Neural progenitor cell (in vitro differentiated cells): ENCODE measurements around the gene PDE11A. TPM values are rescaled to one million over a fixed set of nuclear protein-coding genes. Genes with fewer than 3 reads are reported as not detected.

Experiments
- DNase-seq: peaks from one replicate; pipeline ENCODE4 v3.0.0-alpha.2; 2016; ENCODE audit warnings: low spot score
- H2AFZ ChIP-seq: fragments of 200-600 bp; sonication (generic); replicated peaks from 2 replicates; pipeline ENCODE4 v1.6.1; 2016; ENCODE audit warnings: antibody characterized with exemption
- H3F3A ChIP-seq: fragments of 200-600 bp; sonication (generic); 2 replicates; pipeline ENCODE4 v1.6.1; 2016; ENCODE audit warnings: antibody characterized with exemption, low read depth
- H3K27ac ChIP-seq: fragments of 200-600 bp; sonication (generic); 2 replicates; pipeline ENCODE4 v1.5.1; 2016; ENCODE audit warnings: mild to moderate bottlenecking
- H3K27me3 ChIP-seq: fragments of 200-600 bp; sonication (generic); 2 replicates; pipeline ENCODE4 v1.6.1; 2016; ENCODE audit warnings: mild to moderate bottlenecking, moderate library complexity
- H3K36me3 ChIP-seq: fragments of 200-600 bp; sonication (generic); 2 replicates; pipeline ENCODE4 v1.5.1; 2016
- H3K4me1 ChIP-seq: fragments of 200-600 bp; sonication (generic); 2 replicates; pipeline ENCODE4 v1.6.1; 2016; ENCODE audit warnings: mixed run types
- H3K4me2 ChIP-seq: fragments of 200-600 bp; sonication (generic); 2 replicates; pipeline ENCODE4 v1.6.1; 2016
- H3K4me3 ChIP-seq: fragments of 200-600 bp; sonication (generic); 2 replicates; pipeline ENCODE4 v1.5.1; 2016
- H3K79me2 ChIP-seq: fragments of 200-600 bp; sonication (generic); 2 replicates; pipeline ENCODE4 v1.6.1; 2016; ENCODE audit warnings: low read depth
- H3K9ac ChIP-seq: fragments of 200-600 bp; sonication (generic); 2 replicates; pipeline ENCODE4 v1.6.1; 2016
- H3K9me3 ChIP-seq: fragments of 200-600 bp; sonication (generic); 2 replicates; pipeline ENCODE4 v1.5.1; 2016; ENCODE audit warnings: low read depth
- H4K20me1 ChIP-seq: fragments of 200-600 bp; sonication (generic); 2 replicates; pipeline ENCODE4 v1.6.1; 2016; ENCODE audit warnings: low read depth
- H3K27ac Mint-ChIP-seq: 3 replicates; pipeline ENCODE4 v1.8.0; 2021; ENCODE audit warnings: mixed read lengths
- H3K27me3 Mint-ChIP-seq: 2 replicates; pipeline ENCODE4 v1.8.0; 2022; ENCODE audit warnings: low read depth, mild to moderate bottlenecking, inconsistent platforms, moderate library complexity, mixed read lengths; ENCODE audit not compliant: insufficient read depth
- H3K36me3 Mint-ChIP-seq: 3 replicates; pipeline ENCODE4 v1.8.0; 2021; ENCODE audit warnings: mixed read lengths
- H3K4me1 Mint-ChIP-seq: 3 replicates; pipeline ENCODE4 v1.8.0; 2021; ENCODE audit warnings: mixed read lengths
- H3K4me3 Mint-ChIP-seq: 3 replicates; pipeline ENCODE4 v1.8.0; 2021; ENCODE audit warnings: mild to moderate bottlenecking, moderate library complexity, mixed read lengths
- H3K9me3 Mint-ChIP-seq: 3 replicates; pipeline ENCODE4 v1.8.0; 2020; ENCODE audit warnings: mixed read lengths
- EZH2 ChIP-seq: fragments of 200-600 bp; sonication (generic); IDR thresholded peaks from 2 replicates; pipeline ENCODE4 v1.6.1; 2017; ENCODE audit warnings: antibody characterized with exemption, mild to moderate bottlenecking, moderate library complexity
- EZH2phosphoT487 ChIP-seq: fragments of 200-600 bp; sonication (generic); IDR thresholded peaks from 2 replicates; pipeline ENCODE4 v1.6.1; 2017; ENCODE audit warnings: antibody characterized with exemption
- total RNA-seq: library from RNA; depleted of rRNA; stranded (reverse); fragments of >200 nt; gene quantifications from 2 replicates; pipeline ENCODE4 v1.2.3, GENCODE V29; 2015; ENCODE audit warnings: low replicate concordance
- TF ChIP-seq, protein P1 (sequence below): fragments of 200-600 bp; sonication (generic); IDR thresholded peaks from 2 replicates; pipeline ENCODE4 v1.5.1; 2017; ENCODE audit warnings: antibody characterized with exemption, mild to moderate bottlenecking

The PDE11A gene
- total RNA-seq, 1 donor from 2014 or later = 0.13 TPM

DNA sequence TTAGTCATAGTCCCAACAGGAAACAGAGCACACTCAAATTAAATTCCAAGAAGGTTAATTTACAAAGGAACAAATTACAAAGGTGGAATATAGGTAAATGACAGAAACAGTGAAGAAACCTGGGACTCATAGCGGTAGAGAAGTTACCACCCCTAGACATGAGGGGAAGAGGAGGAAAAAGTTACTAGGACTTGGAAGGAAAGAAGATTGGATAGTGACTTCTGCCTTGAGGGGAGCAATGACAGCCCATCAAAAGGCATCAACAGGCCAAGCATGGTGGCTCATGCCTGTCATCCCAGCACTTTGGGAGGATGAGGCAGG lies 2.4 kb upstream of the PDE11A start:
- no peak overlapping the region for H3K27ac Mint-ChIP-seq
- Histone ChIP-seq H3K36me3 (no peaks in the 10 kb centered on the region), H3K4me2 (no peak overlapping the region), H2AFZ (no peak overlapping the region), H3K79me2 (no peaks in the 10 kb centered on the region), H3F3A (peaks cover 9% of the 10 kb centered on the region), H3K27ac (no peak overlapping the region), H3K4me1 (peaks cover 7% of the 10 kb centered on the region), H4K20me1 (no peaks in the 10 kb centered on the region), H3K9me3 (peaks cover 5% of the 10 kb centered on the region), H3K4me3 (no peak overlapping the region), H3K27me3 (peaks cover 35% of the 10 kb centered on the region), H3K9ac (no peak overlapping the region)
- DNase-seq = no peak
- no peak overlapping the region for H3K4me3 Mint-ChIP-seq
- H3K9me3 Mint-ChIP-seq = peaks cover 3% of the 10 kb centered on the region
- peaks cover 9% of the 10 kb centered on the region for H3K4me1 Mint-ChIP-seq
- H3K36me3 Mint-ChIP-seq = no peaks in the 10 kb centered on the region
- peaks cover 4% of the 10 kb centered on the region for H3K27me3 Mint-ChIP-seq
- TF ChIP-seq EZH2phosphoT487 = no peak

DNA sequence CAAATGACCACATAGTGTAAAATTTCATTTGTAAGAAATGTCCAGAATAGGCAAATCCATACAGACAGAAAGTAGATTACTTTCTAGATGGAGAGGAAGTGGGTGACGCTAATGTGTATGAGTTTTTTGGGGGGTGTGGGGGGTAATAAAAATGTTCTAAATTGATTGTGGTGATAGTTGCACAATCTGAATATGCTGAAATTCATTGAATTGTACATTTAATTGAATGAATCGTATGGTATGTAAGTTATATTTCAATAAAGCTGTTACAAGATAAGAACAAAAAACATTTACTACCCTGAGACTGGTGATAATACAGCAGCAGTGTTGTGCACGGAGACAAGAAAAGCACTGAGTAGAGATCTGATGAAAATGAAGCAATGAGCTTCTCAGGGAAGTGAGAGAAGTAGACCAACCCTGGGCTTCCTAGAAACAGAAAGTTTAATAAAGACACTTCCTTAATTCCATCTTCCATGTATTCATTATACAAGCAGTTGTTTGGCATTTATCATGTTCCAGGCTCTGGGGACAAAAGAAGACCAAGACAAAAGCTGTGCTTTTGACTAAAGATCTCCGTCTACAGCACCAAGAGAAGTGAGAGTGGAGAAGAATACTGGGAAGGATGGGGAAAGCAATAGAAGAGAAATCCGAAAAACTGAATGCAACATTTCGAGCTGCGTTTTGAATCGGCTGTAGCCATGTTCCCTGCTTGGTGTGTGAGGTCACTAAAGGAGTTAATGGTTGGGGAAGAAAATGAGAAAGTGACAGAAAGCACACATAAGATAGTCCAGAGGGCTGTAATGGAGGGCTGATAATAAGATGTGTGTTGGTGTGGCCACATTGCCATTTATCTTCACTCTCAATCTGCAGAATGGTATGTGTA lies 1.8 kb upstream of the PDE11A start:
- Mint-ChIP-seq H3K27me3 (peaks cover 4% of the 10 kb centered on the region), H3K36me3 (no peaks in the 10 kb centered on the region), H3K4me3 (no peak overlapping the region), H3K4me1 (peaks cover 9% of the 10 kb centered on the region), H3K27ac (no peak overlapping the region), H3K9me3 (peaks cover 2% of the 10 kb centered on the region)
- no peak for DNase-seq
- H3K4me2 ChIP-seq = peak overlapping the region; percentile 84
- TF ChIP-seq, protein P1, sequence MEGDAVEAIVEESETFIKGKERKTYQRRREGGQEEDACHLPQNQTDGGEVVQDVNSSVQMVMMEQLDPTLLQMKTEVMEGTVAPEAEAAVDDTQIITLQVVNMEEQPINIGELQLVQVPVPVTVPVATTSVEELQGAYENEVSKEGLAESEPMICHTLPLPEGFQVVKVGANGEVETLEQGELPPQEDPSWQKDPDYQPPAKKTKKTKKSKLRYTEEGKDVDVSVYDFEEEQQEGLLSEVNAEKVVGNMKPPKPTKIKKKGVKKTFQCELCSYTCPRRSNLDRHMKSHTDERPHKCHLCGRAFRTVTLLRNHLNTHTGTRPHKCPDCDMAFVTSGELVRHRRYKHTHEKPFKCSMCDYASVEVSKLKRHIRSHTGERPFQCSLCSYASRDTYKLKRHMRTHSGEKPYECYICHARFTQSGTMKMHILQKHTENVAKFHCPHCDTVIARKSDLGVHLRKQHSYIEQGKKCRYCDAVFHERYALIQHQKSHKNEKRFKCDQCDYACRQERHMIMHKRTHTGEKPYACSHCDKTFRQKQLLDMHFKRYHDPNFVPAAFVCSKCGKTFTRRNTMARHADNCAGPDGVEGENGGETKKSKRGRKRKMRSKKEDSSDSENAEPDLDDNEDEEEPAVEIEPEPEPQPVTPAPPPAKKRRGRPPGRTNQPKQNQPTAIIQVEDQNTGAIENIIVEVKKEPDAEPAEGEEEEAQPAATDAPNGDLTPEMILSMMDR = no peak
- TF ChIP-seq EZH2 = no peak
- TF ChIP-seq EZH2phosphoT487 = no peak
- peak overlapping the region; percentile 27 for H2AFZ ChIP-seq
- peaks cover 41% of the 10 kb centered on the region for H3K27me3 ChIP-seq
- H3K4me1 ChIP-seq = peaks cover 7% of the 10 kb centered on the region
- no peaks in the 10 kb centered on the region for H3K79me2 ChIP-seq
- no peak overlapping the region for H3K9ac ChIP-seq
- peaks cover under 1% of the 10 kb centered on the region for H3K9me3 ChIP-seq
- H3K27ac ChIP-seq = no peak overlapping the region
- H4K20me1 ChIP-seq = no peaks in the 10 kb centered on the region
- H3K4me3 ChIP-seq = no peak overlapping the region
- H3K36me3 ChIP-seq = no peaks in the 10 kb centered on the region
- peaks cover 9% of the 10 kb centered on the region for H3F3A ChIP-seq

DNA sequence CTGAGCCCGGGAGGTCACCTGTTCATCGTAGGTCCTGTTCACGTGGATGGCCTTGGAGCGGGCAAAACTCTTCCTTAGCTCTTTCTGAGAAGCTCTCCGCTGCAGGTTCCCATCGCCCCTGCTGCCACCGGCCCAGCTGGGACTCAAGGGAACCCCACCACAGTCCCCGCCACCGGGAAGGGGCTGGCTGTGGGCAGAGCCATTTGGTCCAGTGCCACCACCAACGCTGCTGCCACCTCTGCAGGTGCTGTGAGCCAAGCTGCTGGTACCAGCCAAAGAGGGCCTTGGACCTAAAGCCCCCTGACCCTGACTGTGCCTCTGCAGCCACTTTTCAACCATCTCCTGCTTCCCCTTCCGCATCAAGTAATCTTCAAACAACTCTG lies 586 bp downstream of the PDE11A start:
- Mint-ChIP-seq H3K36me3 (no peaks in the 10 kb centered on the region), H3K27me3 (peaks cover 4% of the 10 kb centered on the region), H3K4me3 (peak overlapping the region; percentile 91), H3K27ac (no peak overlapping the region), H3K4me1 (peaks cover 11% of the 10 kb centered on the region), H3K9me3 (no peaks in the 10 kb centered on the region)
- DNase-seq = no peak
- TF ChIP-seq, protein P1 = no peak
- TF ChIP-seq EZH2 = no peak
- no peak for TF ChIP-seq EZH2phosphoT487
- no peak overlapping the region for H3K27ac ChIP-seq
- peak overlapping the region; percentile 52 for H3K4me3 ChIP-seq
- H3K9me3 ChIP-seq = no peaks in the 10 kb centered on the region
- H3K36me3 ChIP-seq = no peaks in the 10 kb centered on the region
- peaks cover 9% of the 10 kb centered on the region for H3F3A ChIP-seq
- H3K4me2 ChIP-seq = peak overlapping the region; percentile 84
- peaks cover 46% of the 10 kb centered on the region for H3K27me3 ChIP-seq
- peaks cover 7% of the 10 kb centered on the region for H3K4me1 ChIP-seq
- no peaks in the 10 kb centered on the region for H3K79me2 ChIP-seq
- peak overlapping the region; percentile 94 for H2AFZ ChIP-seq
- no peak overlapping the region for H3K9ac ChIP-seq
- no peaks in the 10 kb centered on the region for H4K20me1 ChIP-seq

DNA sequence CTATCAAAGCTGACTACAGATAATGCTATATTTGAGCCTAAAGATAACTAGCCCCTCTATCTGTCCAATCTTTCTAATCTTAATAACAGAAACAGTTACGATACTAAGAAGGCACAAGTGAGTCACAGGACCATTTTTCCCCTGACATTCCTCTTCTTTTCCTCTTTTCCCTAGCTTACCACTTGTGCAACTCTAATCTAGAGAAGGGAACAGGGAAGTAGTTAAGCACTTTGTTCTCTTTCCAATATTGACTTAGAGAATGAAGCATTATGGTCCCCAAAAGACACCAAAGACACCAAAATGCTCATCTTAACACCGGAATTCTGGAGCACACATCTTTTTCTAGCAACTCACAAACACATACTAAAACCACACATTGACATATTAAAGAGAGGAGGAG lies 1.8 kb downstream of the PDE11A start:
- Histone ChIP-seq H3K79me2 (no peaks in the 10 kb centered on the region), H3K4me3 (no peak overlapping the region), H3K4me1 (peaks cover 7% of the 10 kb centered on the region)

More for the DNA sequence above, 1.8 kb downstream of the PDE11A start:
- Histone ChIP-seq H3K9ac (no peak overlapping the region), H3K9me3 (no peaks in the 10 kb centered on the region), H4K20me1 (no peaks in the 10 kb centered on the region), H2AFZ (no peak overlapping the region), H3K36me3 (no peaks in the 10 kb centered on the region), H3K27me3 (peaks cover 46% of the 10 kb centered on the region), H3K27ac (no peak overlapping the region), H3K4me2 (no peak overlapping the region), H3F3A (peaks cover 9% of the 10 kb centered on the region)
- Mint-ChIP-seq H3K27ac (no peak overlapping the region), H3K36me3 (no peaks in the 10 kb centered on the region), H3K4me3 (no peak overlapping the region), H3K27me3 (peaks cover 4% of the 10 kb centered on the region), H3K4me1 (peaks cover 11% of the 10 kb centered on the region), H3K9me3 (no peaks in the 10 kb centered on the region)
- TF ChIP-seq, protein P1 = no peak
- TF ChIP-seq EZH2phosphoT487 (no peak), EZH2 (no peak)
- no peak for DNase-seq
